ENCODE results near the gene LIX1.

DNA sequence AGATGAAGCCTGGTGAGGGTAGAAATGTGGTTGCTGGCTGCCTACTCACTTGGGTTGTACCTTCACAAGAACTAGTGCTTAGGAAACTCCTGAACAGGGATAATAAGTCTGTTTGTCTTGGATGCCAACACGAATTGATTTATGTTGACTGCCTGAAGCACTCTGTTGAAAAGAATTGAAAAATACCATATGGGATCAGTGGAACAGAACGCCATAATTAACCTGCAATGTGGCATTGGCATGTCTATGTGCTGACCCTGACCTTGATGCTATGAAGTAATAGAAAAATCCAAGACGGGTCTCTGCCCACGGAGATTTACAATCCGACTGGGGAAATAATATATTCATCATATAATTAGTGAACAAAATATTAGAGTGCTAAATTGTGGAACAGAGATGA is 10.5 kb downstream of the LIX1 start:
- no peak for TF ChIP-seq POLR2AphosphoS5 (IDR thresholded peaks at IDR 0.05; ENCODE audit: low read depth, low read length)
- no peak for TF ChIP-seq POLR2A (IDR thresholded peaks at IDR 0.05; ENCODE audit: low read depth, low read length)
- TF ChIP-seq TAF1 (IDR thresholded peaks at IDR 0.05; ENCODE audit: low read depth, low read length): no peak
- TF ChIP-seq SPI1 (IDR thresholded peaks at IDR 0.05; ENCODE audit: low read depth, low read length): no peak
- TF ChIP-seq PAX5 (IDR thresholded peaks at IDR 0.05; ENCODE audit: insufficient read depth, low read length, severe bottlenecking): no peak

Measured in GM12891 (cell line).